ENCODE measurements around the gene NPAS3. TPM values are rescaled to one million over a fixed set of nuclear protein-coding genes. Genes with fewer than 3 reads are reported as not detected.

NPAS3 gene
- total and polyA plus RNA-seq, 4 donors, result 0.07 to 0.09 (median 0.08) TPM; not detected in 1

- WGBS, result 84% methylated on average over 4 of the region's 4 CpGs
- H3K9ac ChIP-seq (ENCODE audit: low read depth in 1 of 2, low read length in 2 of 2), result no peak overlapping the region
- no peaks in the 10 kb centered on the region for H3K36me3 ChIP-seq (ENCODE audit: control insufficient read depth in 4 of 4, insufficient read depth in 3 of 4, low read depth in 1 of 4, low read length in 3 of 4)
- H3K27ac ChIP-seq (ENCODE audit: low read depth in 1 of 2, low read length in 2 of 2), result no peak overlapping the region
- no peaks in the 10 kb centered on the region for H3K4me1 ChIP-seq (ENCODE audit: control insufficient read depth in 4 of 4, insufficient read depth in 4 of 4, low read length in 3 of 4)
- TF ChIP-seq, protein P1, sequence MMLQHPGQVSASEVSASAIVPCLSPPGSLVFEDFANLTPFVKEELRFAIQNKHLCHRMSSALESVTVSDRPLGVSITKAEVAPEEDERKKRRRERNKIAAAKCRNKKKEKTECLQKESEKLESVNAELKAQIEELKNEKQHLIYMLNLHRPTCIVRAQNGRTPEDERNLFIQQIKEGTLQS (IDR thresholded peaks at IDR 0.05), result no peak
- no peak for TF ChIP-seq EGR1 (IDR thresholded peaks at IDR 0.05; ENCODE audit: low read depth in 2 of 2)
- no peak for TF ChIP-seq YY1 (IDR thresholded peaks at IDR 0.05)
- TF ChIP-seq NR2F2 (IDR thresholded peaks at IDR 0.05), result no peak
- no peak for TF ChIP-seq TAF1 (conservative IDR thresholded peaks at IDR 0.05)
- TF ChIP-seq JUND (IDR thresholded peaks at IDR 0.05), result no peak
- no peak for TF ChIP-seq GABPA (IDR thresholded peaks at IDR 0.05 in 1 of 2, conservative IDR thresholded peaks at IDR 0.05 in 1 of 2)
- TF ChIP-seq, protein P2, sequence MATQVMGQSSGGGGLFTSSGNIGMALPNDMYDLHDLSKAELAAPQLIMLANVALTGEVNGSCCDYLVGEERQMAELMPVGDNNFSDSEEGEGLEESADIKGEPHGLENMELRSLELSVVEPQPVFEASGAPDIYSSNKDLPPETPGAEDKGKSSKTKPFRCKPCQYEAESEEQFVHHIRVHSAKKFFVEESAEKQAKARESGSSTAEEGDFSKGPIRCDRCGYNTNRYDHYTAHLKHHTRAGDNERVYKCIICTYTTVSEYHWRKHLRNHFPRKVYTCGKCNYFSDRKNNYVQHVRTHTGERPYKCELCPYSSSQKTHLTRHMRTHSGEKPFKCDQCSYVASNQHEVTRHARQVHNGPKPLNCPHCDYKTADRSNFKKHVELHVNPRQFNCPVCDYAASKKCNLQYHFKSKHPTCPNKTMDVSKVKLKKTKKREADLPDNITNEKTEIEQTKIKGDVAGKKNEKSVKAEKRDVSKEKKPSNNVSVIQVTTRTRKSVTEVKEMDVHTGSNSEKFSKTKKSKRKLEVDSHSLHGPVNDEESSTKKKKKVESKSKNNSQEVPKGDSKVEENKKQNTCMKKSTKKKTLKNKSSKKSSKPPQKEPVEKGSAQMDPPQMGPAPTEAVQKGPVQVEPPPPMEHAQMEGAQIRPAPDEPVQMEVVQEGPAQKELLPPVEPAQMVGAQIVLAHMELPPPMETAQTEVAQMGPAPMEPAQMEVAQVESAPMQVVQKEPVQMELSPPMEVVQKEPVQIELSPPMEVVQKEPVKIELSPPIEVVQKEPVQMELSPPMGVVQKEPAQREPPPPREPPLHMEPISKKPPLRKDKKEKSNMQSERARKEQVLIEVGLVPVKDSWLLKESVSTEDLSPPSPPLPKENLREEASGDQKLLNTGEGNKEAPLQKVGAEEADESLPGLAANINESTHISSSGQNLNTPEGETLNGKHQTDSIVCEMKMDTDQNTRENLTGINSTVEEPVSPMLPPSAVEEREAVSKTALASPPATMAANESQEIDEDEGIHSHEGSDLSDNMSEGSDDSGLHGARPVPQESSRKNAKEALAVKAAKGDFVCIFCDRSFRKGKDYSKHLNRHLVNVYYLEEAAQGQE (IDR thresholded peaks at IDR 0.05), result no peak
- no peak for TF ChIP-seq FOXA1 (IDR thresholded peaks at IDR 0.05)
- TF ChIP-seq MAX (IDR thresholded peaks at IDR 0.05), result no peak
- H3K4me3 ChIP-seq (ENCODE audit: low read depth in 1 of 3, low read length in 3 of 3), result no peak overlapping the region
- no peaks in the 10 kb centered on the region for H3K9me3 ChIP-seq (ENCODE audit: control insufficient read depth in 4 of 4, low read length in 3 of 4)
- no peak for DNase-seq (ENCODE audit: low spot score)
- no peaks in the 10 kb centered on the region for H3K27me3 ChIP-seq (ENCODE audit: control insufficient read depth in 4 of 4, insufficient read depth in 4 of 4, low read length in 3 of 4)
Observed at GRCh38 chr14:33691907-33692306, 753.2 kb downstream of the NPAS3 start.

GRCh38 chr14:33692762-33693161, 754.1 kb downstream of the NPAS3 start:
- Histone ChIP-seq H3K36me3 (ENCODE audit: control insufficient read depth in 4 of 4, insufficient read depth in 3 of 4, low read depth in 1 of 4, low read length in 3 of 4) (no peaks in the 10 kb centered on the region), H3K9me3 (ENCODE audit: control insufficient read depth in 4 of 4, low read length in 3 of 4) (no peaks in the 10 kb centered on the region), H3K9ac (ENCODE audit: low read depth in 1 of 2, low read length in 2 of 2) (no peak overlapping the region), H3K4me1 (ENCODE audit: control insufficient read depth in 4 of 4, insufficient read depth in 4 of 4, low read length in 3 of 4) (no peaks in the 10 kb centered on the region), H3K27me3 (ENCODE audit: control insufficient read depth in 4 of 4, insufficient read depth in 4 of 4, low read length in 3 of 4) (no peaks in the 10 kb centered on the region), H3K4me3 (ENCODE audit: low read depth in 1 of 3, low read length in 3 of 3) (no peak overlapping the region), H3K27ac (ENCODE audit: low read depth in 1 of 2, low read length in 2 of 2) (no peak overlapping the region)
- 79% methylated on average over 2 of the region's 2 CpGs for WGBS
- no peak for TF ChIP-seq RAD21 (IDR thresholded peaks at IDR 0.05)
- no peak for TF ChIP-seq ZBTB33 (IDR thresholded peaks at IDR 0.05)
- TF ChIP-seq, protein P2 (IDR thresholded peaks at IDR 0.05), result no peak
- TF ChIP-seq MAX (IDR thresholded peaks at IDR 0.05), result no peak
- TF ChIP-seq, protein P3, sequence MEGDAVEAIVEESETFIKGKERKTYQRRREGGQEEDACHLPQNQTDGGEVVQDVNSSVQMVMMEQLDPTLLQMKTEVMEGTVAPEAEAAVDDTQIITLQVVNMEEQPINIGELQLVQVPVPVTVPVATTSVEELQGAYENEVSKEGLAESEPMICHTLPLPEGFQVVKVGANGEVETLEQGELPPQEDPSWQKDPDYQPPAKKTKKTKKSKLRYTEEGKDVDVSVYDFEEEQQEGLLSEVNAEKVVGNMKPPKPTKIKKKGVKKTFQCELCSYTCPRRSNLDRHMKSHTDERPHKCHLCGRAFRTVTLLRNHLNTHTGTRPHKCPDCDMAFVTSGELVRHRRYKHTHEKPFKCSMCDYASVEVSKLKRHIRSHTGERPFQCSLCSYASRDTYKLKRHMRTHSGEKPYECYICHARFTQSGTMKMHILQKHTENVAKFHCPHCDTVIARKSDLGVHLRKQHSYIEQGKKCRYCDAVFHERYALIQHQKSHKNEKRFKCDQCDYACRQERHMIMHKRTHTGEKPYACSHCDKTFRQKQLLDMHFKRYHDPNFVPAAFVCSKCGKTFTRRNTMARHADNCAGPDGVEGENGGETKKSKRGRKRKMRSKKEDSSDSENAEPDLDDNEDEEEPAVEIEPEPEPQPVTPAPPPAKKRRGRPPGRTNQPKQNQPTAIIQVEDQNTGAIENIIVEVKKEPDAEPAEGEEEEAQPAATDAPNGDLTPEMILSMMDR (IDR thresholded peaks at IDR 0.05; ENCODE audit: low read depth, low read length, missing input control), result no peak
- no peak for TF ChIP-seq SP1 (IDR thresholded peaks at IDR 0.05)
- no peak for TF ChIP-seq JUND (IDR thresholded peaks at IDR 0.05)
- TF ChIP-seq RXRA (IDR thresholded peaks at IDR 0.05), result no peak
- no peak for TF ChIP-seq YY1 (IDR thresholded peaks at IDR 0.05)
- TF ChIP-seq, protein P1 (IDR thresholded peaks at IDR 0.05), result no peak
- TF ChIP-seq EGR1 (IDR thresholded peaks at IDR 0.05; ENCODE audit: low read depth in 2 of 2), result no peak
- no peak for TF ChIP-seq GABPA (IDR thresholded peaks at IDR 0.05 in 1 of 2, conservative IDR thresholded peaks at IDR 0.05 in 1 of 2)
- no peak for TF ChIP-seq FOXA1 (IDR thresholded peaks at IDR 0.05)
- TF ChIP-seq HNF4G (IDR thresholded peaks at IDR 0.05), result no peak
- TF ChIP-seq NR2F2 (IDR thresholded peaks at IDR 0.05), result no peak
- TF ChIP-seq HNF4A (conservative IDR thresholded peaks at IDR 0.05), result no peak
- no peak for DNase-seq (ENCODE audit: low spot score)

Data from liver (tissue), 9 donors.